Right atrium auricular region (tissue), 2 donors: ENCODE results near the gene DSTN. TPM values are rescaled to one million over a fixed set of nuclear protein-coding genes. Genes with fewer than 3 reads are reported as not detected.
A peak's percentile ranks its signal among the peaks of the same experiment; 100 is the strongest.

Experiments
- DNase-seq: peaks from one replicate; pipeline ENCODE4 v3.0.0-alpha.2; 2019; ENCODE audit warnings: low spot score
- H3K27ac ChIP-seq, 2 donors: fragments of 200-600 bp; sonication (generic); 1 replicate in 1 of 2; 2 replicates in 1 of 2; pipeline ENCODE4 v1.5.1; 2016 to 2019
- H3K27me3 ChIP-seq, 2 donors: fragments of 200-600 bp; sonication (generic); one replicate each; pipeline versions ENCODE4 v1.5.1 to v1.6.0; 2017 to 2019
- H3K36me3 ChIP-seq: fragments of 200-600 bp; sonication (generic); one replicate; pipeline ENCODE4 v1.5.1; 2016
- H3K4me1 ChIP-seq, 2 donors: fragments of 200-600 bp; sonication (generic); one replicate each; pipeline versions ENCODE4 v1.5.1 to v1.6.0; 2017 to 2019
- H3K4me3 ChIP-seq, 2 donors: fragments of 200-600 bp; sonication (generic); 1 replicate in 1 of 2; 2 replicates in 1 of 2; pipeline ENCODE4 v1.5.1; 2017 to 2019; ENCODE audit warnings: mild to moderate bottlenecking in 1 of 2, moderate library complexity in 1 of 2
- H3K9me3 ChIP-seq, 2 donors: fragments of 200-600 bp; sonication (generic); one replicate each; pipeline ENCODE4 v1.5.1; 2019
- total RNA-seq, 2 donors: library from RNA; depleted of rRNA; stranded (reverse); fragments of >200 nt; gene quantifications; one replicate each; pipeline ENCODE4 v1.1.0, GENCODE V29; 2016
- TF ChIP-seq, protein P1 (sequence below), 2 donors: fragments of 200-600 bp; sonication (generic); IDR thresholded peaks; one replicate each; pipeline ENCODE4 v1.5.1; 2019; ENCODE audit warnings: antibody characterized with exemption in 2 of 2

DSTN gene
- total RNA-seq, 2 donors from 2014 or later: 585 to 760 TPM

DNA sequence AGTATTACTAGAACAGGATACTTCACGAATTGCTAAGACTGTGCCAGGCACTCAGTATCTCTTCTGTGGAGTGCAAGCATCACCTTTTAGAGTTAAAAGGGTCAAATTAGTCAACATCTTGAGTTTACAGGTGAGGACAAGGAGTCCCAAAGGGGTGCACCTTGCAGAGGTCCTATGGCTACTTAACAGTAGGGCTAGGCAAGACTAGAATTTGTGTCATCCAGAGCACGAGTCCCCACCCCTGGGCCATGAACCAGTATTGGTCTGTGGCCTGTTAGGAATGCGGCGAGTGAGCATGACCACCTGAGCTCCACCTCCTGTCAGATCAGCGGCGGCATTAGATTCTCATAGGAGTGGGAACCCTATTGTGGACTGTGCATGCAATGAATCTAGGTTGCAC, 10.5 kb upstream of the DSTN start:
- H3K27ac ChIP-seq: peak overlapping the region; percentile 81 to 89
- H3K4me1 ChIP-seq: peaks cover 0 to 50% of the 10 kb centered on the region in 2 donors
- TF ChIP-seq, protein P1, sequence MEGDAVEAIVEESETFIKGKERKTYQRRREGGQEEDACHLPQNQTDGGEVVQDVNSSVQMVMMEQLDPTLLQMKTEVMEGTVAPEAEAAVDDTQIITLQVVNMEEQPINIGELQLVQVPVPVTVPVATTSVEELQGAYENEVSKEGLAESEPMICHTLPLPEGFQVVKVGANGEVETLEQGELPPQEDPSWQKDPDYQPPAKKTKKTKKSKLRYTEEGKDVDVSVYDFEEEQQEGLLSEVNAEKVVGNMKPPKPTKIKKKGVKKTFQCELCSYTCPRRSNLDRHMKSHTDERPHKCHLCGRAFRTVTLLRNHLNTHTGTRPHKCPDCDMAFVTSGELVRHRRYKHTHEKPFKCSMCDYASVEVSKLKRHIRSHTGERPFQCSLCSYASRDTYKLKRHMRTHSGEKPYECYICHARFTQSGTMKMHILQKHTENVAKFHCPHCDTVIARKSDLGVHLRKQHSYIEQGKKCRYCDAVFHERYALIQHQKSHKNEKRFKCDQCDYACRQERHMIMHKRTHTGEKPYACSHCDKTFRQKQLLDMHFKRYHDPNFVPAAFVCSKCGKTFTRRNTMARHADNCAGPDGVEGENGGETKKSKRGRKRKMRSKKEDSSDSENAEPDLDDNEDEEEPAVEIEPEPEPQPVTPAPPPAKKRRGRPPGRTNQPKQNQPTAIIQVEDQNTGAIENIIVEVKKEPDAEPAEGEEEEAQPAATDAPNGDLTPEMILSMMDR (IDR thresholded peaks at IDR 0.05): no peak
- H3K9me3 ChIP-seq: no peaks in the 10 kb centered on the region
- H3K36me3 ChIP-seq: no peaks in the 10 kb centered on the region
- H3K4me3 ChIP-seq: no peak overlapping the region
- no peaks in the 10 kb centered on the region for H3K27me3 ChIP-seq
- no peak for DNase-seq

DNA sequence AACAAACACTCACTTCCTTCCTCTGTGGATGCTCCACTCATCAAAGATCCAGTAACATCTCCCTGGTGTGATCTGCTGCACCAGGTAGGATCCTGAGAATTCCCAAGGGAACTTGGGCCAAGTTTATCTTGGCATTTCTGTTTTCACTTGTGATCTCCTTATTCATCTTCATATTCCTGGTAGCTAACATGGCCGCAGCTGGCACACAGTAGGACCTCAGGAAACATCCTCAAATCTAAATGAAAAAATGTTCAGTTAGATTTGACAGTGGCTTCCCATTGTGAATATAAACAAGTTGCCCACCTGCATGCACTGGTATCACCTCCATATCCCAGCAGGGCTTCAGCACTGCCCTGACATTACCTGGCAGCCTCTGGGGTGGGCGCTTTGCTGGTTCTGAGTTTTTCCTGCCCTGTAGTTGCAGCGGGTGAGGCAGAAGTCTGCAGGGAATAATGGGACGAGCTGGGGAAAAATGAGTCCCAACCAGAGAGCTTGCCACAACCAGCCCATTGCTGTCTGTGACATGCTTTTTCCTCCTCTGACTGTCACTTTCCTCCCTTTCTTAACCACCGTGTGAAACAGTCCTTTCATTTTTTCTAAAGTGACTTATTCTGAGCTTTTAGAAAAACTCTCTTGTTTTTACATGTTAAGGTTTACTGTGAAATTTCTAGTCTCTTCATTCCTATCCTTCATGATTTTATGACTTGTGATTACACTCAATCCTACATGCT, 9.4 kb upstream of the DSTN start:
- Histone ChIP-seq H3K27ac (peak overlapping the region in 1 of 2 donors; percentile 6), H3K36me3 (no peaks in the 10 kb centered on the region), H3K9me3 (no peaks in the 10 kb centered on the region), H3K27me3 (no peaks in the 10 kb centered on the region), H3K4me1 (peaks cover 0 to 50% of the 10 kb centered on the region in 2 donors), H3K4me3 (no peak overlapping the region)
- no peak for DNase-seq
- TF ChIP-seq, protein P1 (IDR thresholded peaks at IDR 0.05): no peak

DNA sequence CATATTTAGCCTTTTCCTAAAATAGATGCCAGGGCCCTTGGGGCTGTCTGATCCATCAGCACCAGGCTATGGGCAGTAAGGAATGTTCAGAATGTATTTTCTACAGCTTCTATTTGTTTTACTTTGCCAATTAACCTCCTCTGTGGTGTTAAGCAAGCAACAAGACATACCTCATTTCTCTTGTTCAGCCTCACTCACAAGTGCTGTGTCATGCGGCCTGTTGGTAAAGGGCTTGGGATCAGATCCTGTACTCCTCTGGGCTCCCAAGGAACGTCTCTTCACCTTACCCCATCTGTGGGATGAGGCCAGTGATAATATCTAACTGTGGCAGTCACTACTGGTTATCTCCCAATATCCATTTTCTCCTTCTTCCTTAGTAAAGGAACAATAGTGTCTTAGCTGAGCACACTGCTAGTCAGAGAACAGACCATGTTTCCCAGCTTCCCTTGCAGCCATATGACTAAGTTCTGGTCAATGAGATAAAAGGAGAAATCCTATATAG, 7.0 kb upstream of the DSTN start:
- peak overlapping the region; percentile 66 to 79 for H3K27ac ChIP-seq
- H3K36me3 ChIP-seq: no peaks in the 10 kb centered on the region
- H3K4me1 ChIP-seq: peaks cover 0 to 40% of the 10 kb centered on the region in 2 donors
- H3K27me3 ChIP-seq: no peaks in the 10 kb centered on the region
- no peak overlapping the region for H3K4me3 ChIP-seq
- DNase-seq: no peak
- H3K9me3 ChIP-seq: no peaks in the 10 kb centered on the region
- TF ChIP-seq, protein P1 (IDR thresholded peaks at IDR 0.05): no peak

DNA sequence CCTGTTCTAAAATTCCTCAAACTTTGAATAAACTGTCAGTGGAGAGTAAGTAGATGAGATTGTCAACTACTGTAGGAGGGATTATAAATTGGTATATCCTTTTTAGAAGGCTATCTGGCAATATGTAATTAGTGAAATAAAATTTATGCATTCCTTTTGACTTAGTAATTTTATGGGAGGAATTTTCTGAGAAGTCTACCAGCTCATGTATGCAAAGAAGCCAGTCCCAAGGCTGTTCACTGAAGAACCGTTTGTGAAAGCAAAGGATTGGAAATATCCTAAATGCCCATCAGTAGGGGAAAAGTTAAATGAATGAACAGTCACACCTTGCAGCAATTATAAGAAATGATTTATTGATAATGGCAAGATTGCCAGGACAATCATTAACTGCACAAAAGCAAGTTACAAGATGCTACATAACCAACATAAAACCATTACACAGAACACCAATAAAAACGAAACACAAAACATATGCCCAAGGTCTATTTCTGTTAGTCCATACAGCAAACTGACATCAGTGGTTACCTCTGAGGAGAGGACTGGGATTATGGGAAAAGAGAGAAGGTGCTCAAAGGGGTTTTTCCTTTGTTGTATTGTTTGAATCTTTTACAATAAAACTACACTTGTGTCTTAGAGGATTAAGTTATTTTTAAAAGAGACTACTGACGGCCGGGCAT, 4.6 kb upstream of the DSTN start:
- no peak overlapping the region for H3K27ac ChIP-seq
- TF ChIP-seq, protein P1 (IDR thresholded peaks at IDR 0.05): no peak
- H3K27me3 ChIP-seq: no peaks in the 10 kb centered on the region
- no peaks in the 10 kb centered on the region for H3K9me3 ChIP-seq
- H3K4me1 ChIP-seq: peaks cover 0 to 32% of the 10 kb centered on the region in 2 donors
- no peak for DNase-seq
- H3K4me3 ChIP-seq: no peak overlapping the region
- no peaks in the 10 kb centered on the region for H3K36me3 ChIP-seq

DNA sequence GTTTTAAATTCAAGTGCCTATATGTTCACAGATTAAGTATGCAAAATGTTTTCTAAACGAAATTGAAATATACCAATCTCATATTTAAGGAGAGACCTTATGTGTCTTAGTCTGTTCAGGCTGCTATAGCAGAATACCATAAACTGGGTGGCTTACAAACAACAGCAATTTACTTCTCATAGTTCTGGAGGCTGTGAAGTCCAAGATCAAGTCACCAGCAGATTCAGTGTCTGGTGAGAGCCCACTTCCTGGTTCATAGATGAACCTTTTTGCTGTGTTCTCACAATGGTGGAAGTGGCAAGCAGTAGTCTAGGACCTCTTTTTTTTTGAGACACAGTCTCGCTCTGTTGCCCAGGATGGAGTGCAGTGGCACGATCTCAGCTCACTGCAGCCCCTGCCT, 3.5 kb upstream of the DSTN start:
- Histone ChIP-seq H3K27ac (no peak overlapping the region), H3K27me3 (no peaks in the 10 kb centered on the region), H3K4me1 (peaks cover 0 to 32% of the 10 kb centered on the region in 2 donors), H3K4me3 (no peak overlapping the region), H3K36me3 (no peaks in the 10 kb centered on the region), H3K9me3 (no peaks in the 10 kb centered on the region)
- TF ChIP-seq, protein P1 (IDR thresholded peaks at IDR 0.05): no peak
- DNase-seq: no peak
